HL-60/S4 treated with retinoic acid at 250 ng/mL for 4 days and 3 days (cell line): ENCODE data around the gene EXOSC2.

Experiments
- in situ Hi-C: fragments of 300-500 bp; cut with MboI; formaldehyde crosslinking; loops from 2 replicates; pipeline ENCODE4 v1.7.0; 2022; ENCODE audit warnings: low sequenced_read_pairs

EXOSC2 gene

DNA sequence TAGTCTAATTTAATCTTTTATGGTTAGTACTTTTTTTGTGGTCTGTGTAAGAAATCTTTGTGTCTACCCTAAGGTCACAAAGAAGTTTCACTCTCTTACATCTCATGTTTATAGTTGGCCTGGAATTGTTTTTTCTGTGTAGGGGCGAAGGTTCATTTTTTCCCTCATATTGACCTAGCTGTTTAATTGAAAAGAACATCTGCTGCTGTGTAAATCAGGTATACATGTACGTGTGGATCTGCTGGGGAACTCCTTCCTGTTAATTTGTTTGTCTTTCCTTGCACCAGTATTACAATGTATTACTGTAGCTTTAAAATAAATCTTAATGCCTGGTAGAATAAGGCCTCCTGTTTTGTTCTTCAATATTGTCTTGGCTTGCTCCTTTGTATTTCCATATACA lies 37.8 kb downstream of the EXOSC2 start:
- in situ Hi-C loops: no loop called here

DNA sequence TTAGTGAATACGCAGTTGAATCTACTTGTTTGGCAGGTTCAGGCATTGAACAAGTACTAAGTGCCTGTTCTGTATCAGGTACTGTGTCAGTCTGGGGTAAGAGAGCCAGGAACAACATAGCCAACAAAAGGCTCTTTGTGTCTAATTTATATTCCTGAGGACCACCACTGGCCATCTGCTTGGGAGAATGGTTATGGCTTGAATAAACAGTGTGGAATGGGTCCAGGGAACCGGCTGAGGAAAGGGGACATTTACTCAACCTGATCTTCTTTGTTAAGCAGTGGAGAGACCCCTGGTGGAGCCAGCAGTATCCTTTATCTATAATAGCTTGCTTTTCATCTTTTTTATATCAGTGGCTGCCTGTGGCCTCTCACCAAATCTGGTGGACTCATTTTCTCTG lies 38.6 kb downstream of the EXOSC2 start:
- in situ Hi-C loops: no loop called here

DNA sequence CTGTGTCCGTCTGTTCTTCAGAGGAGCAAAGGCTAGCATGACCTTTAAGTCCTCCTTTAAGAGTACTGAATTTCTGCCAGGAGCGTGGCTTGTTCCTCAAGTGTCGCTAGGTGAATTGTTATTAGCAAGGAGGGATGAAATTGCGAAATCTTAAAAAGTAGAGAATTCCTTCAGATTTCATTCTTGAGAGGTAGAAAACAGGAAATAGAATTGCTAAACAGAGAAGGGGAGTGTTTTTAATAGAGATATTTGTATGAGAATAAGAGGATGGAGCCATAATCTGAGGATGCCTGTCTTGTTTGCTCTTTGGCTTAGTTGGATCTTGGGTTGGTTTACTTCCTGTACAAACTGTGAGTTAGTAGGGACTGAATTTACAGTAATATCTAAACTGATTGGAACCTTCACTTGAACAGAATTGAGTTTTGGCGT lies 39.2 kb downstream of the EXOSC2 start:
- in situ Hi-C loops: no loop called here

DNA sequence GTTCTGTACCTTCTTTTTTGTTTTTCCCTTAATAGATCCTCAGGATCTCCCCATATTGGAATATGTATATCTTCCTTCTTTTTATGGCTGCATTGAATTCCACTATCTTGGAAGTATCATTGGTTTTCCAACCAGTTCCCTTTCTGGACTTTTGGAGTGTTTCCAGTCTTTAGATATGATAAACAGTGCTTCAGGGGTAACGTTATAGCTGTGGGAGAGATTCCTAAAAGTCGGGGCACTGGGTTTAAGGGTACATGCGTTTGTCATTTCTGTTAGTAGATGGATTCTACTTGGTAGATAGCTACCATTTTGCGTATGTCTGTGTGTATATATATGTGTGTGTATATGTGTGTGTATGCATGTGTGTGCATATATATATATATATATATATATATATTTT lies 42.0 kb downstream of the EXOSC2 start:
- in situ Hi-C loops: no loop called here

DNA sequence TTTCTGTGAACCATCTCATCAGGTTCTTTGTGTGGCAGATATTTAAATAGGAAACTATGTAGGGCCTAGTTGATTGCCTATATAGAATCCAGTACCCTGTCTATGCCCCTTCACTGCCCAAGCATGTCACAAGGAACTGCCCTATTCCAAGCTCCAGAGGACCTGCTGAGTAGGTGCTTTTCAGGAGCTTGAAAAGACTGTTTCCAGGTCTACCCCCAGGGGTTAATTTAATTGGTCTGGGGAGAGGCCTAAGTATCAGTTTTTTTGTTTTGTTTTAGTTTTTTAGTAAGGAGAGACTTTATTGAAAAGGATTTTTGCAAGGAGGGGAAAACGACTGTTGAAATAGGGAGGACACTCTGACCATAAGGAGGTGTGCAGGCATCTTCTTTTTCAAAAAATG lies 43.3 kb downstream of the EXOSC2 start:
- in situ Hi-C loops: no loop called here

DNA sequence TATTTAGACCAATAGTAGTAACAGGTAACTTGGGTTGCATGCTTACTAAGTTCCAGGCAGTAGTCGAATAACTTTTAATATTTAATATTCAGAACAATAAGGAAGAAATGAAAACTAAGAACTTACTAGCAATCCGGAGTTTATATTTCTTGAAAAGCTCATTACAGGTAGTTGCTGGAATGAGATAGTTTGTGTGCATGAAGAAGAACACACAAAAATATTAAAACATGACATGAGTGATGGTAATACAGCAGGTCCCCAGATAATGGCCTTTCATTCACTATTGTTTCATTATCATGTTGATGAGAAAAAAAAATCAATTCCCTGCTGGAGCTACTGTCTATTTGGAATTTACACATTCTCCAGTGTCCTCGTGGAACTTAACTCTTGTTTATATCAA lies 44.7 kb downstream of the EXOSC2 start:
- in situ Hi-C loops: no loop called here

DNA sequence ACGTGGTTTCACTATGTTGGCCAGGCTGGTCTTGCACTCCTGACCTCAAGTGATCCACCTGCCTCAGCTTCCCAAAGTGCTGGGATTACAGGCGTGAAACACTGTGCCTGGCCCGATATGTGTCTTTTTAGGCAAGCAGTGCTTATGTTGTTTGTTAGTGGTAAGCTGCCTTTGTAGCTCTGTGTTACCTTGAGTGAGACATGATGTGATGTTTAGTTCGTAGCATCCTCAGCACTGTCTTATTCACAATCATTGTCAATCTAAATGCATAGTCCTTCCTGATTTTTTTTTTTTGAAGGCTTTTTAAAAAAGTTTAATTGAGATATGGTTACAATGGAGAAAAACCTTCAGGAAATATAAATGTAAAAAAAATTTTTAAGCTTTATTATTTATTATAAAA lies 45.5 kb downstream of the EXOSC2 start:
- in situ Hi-C loops: no loop called here

DNA sequence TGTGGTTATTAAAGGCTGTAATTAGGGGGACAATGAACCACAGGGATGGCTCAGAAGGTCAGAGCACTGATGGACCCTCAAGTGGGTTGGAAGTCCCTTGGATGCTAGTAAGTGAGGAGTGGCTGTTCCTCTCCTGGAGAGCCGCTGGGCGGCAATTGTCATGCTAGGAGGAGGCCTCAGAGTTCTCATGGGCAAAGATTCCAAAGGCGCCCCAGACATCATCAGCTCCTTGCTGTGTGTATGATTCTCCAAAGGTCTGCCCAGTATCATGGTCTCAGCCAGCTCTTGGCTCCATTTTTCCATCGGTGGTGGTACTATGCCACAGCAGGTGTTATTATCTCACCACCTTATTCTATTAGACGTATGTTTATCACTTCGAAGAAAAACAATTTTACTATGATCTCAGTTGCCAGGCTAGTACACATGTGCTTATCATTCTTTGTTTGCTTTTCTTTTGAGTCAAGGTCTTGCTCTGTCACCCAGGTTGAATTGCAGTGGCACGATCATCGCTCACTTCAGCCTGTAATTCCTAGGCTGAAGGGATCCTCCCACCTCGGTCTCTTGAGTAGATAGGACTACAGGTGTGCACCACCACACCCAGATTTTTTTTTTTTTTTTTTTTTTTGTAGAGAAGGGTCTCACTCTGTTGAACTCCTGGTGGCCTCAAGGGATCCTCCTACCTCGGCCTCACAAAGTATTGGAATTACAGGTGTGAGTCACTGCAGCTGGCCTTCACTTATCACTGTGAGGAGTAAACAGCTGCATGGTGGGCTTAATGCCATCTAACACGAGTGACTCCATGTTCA lies 46.8 kb downstream of the EXOSC2 start:
- in situ Hi-C loops: no loop called here

DNA sequence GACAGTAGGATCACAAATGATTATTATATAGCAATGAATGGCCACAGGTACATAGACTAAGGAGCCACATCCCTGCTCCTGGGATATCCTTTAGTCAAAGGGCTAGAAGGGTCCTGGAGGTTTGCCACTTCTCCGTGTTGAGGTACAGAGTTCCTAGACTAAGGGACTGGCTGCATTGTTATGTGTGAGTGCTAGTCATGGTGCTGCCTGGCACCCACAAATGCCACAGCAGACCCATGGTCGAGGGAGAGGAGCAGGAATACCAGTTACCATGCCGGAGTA lies 47.4 kb downstream of the EXOSC2 start:
- in situ Hi-C loops: no loop called here

DNA sequence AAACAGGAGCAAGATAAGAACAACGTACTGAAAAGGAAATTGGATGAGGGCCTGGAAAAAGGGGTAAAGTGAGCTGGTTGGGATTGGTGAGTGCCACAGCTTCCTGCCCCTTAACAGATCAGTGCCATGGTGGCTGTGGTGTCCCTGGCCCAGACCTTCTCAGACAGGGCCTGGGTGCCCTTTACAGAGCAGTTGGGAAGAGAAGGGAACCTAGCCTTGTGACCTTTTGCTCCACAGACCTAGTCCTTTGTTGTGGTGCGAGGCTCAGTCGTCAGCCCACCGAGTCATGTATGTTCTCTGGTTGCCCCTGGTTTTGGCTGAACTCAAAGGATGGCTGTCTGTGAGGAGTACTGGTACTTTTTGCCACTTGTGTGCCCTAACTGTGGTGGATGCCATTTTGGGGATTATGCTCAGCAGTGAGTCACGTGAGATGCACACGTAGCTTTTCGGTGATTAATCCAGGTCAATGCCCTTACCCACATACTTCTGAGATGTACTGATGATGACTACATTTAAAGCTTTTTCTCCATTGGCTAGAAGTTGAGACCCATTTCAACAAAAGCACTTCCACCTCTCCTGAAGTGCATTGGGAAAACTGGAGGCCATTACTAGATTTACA lies 48.4 kb downstream of the EXOSC2 start:
- in situ Hi-C loops: no loop called here

DNA sequence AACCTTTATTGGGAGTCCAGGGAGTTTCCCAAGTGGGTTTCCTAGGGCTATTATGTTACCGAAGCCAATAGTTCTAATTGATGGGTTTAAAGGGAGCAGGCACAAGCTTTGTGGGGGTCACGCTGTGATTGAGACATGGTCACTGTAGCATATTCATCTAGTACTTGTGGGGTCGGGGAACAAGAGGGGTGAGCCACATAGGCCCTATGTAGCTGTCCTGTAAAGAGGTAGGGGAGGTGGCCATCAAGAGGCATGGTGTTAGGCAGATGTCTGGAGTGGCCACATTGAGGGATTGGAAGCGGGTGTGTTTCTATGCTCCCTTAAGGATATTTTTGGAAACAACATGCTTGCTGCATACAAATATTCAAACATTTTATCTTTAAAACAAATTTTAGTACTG lies 50.1 kb downstream of the EXOSC2 start:
- in situ Hi-C loops: no loop called here

DNA sequence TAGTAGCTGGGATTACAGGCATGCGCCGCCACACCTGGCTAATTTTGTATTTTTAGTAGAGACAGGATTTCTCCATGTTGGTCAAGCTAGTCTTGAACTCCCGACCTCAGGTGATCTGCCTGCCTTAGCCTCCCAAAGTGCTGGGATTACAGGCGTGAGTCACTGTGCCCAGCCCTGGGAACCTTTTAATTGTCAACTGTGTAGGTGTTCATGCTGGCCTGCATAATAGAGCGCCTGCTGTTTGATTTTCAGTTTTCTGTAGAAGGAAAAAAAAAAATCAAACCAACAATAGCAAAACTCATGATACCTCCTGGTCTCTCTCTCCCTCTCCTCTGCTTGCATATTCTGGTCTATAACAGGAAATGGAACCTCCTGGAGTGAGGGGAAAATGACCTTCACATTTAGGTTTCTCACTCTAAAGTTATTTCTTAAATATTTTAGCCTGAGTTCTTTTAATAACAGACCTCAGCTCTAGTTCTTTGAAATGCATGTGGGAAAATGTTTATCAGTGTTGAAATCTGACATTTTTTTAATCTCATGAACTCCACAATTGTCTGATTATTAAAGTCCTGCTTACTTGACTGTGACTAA lies 51.7 kb downstream of the EXOSC2 start:
- in situ Hi-C loops: no loop called here

DNA sequence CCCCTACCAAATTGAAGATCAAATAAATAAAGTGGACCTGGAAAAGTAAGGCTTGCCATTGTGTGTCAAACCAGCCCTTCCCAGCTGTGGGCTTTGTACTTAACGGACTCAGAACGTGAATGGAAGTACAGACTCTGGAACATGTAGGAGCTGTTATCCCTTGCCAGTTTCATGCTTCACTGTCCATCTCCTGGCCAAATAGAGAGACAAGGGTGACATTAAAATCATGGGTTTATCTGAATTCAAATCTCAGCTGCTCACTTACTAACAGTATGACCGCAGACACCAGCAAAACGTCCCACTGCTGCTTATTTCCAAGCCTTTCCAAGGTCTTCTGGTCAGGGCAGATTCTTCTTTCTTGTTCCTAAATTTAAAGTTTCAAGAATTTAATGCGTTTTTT lies 52.2 kb downstream of the EXOSC2 start:
- in situ Hi-C loops: no loop called here

DNA sequence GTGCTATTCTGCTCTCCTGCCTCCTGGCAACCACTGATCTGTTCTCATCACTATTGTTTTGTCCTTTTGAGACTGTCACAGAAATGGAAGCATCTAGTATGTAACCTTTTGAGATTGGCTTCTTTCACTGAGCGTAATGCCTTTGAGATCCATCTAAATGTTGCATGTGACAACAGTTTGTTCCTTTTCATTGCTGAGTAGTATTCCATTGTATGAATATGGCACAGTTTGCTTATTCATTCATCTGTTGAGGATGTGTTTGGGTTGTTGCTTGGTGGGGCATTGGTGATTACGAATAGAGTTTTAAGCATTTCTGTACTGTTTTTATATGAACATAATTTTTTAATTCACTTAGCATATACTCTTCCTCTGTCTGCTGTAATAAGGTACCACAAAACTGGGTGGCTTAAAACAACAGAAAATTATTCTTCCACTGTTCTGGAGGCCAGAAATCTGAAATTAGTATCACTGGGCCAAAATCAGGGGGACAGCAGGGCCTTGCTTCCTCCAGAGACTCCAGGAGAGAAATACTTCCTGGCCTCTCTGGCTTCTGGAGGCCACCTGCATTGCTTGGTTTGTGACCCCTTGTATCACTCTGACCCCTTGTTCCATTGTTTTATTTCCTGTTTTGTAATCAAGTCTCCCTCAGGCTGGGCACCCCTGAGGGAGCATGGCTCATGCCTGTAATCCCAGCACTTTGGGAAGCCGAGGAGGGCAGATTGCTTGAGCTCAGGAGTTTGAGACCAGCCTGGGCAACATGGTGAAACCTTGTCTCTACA lies 53.0 kb downstream of the EXOSC2 start:
- in situ Hi-C loops: no loop called here

DNA sequence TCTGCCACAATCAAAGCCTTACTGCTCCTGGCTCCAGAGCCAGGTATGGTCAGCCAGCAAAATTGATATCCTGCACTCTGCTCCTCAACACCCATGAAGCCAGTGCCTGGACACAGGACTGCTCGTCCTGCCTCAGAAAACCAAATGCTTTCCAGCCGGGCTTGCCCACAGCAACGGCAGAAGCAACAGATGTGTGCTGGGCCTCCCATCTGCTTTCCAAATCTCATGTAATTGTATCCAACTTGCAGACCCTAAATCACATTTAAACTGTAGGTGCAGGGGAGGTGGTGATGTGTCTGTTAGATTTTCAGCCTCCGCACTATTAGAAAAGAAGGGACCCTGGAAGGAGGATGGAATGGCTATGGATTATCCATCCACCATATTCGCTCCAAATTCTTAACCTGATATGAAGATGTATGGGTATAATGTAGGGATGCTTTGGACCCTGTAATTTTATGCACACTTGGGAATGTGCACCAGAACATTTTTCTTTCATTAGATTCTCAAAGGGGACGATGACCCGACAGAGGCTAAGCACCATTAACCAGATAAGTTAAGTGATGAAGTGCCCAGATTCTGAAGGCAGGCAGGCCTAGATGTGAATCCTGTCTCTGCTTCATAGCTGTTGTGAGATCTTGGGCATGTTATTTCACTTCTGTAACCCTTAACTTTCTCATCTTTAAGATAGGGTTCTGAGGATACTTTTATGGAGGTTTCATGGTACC lies 58.2 kb downstream of the EXOSC2 start:
- in situ Hi-C loops: no loop called here
